HCT116 (cell line): ENCODE measurements around the gene RPL28. TPM values are rescaled to one million over a fixed set of nuclear protein-coding genes. Genes with fewer than 3 reads are reported as not detected.

Experiments
- ATAC-seq: fragments of 200-7000 bp; cut with Tn5 transposase; 2 replicates; pipeline ENCODE4 v1.9.1; 2020; ENCODE audit warnings: mild to moderate bottlenecking, moderate library complexity
- BruUV-seq: library from RNA; stranded (reverse); fragments of 400-500 nt; replicated peaks from 2 replicates; lab custom pipeline; 2021; lab: Mats Ljungman, UMichigan
- CTCF ChIA-PET: fragments of 300-600 bp; sonication (Branson Sonifier 250); formaldehyde crosslinking; loops from one replicate; lab custom pipeline; 2021; ENCODE audit warnings: antibody characterized with exemption; lab: Charles Lee
- POLR2A ChIA-PET: fragments of 300-600, 350-600 bp; sonication (Branson Sonifier 250); formaldehyde crosslinking; loops from one replicate; lab custom pipeline; 2021; ENCODE audit warnings: antibody characterized with exemption; lab: Charles Lee
- RAD21 ChIA-PET, 2 experiments: fragments of 300-600 bp; sonication (Branson Sonifier 250); formaldehyde crosslinking; loops; one replicate each; lab custom pipeline; 2023; ENCODE audit warnings: low total read pairs in 2 of 2; ENCODE audit not compliant: uncharacterized antibody in 2 of 2, unreplicated experiment in 2 of 2, low non-redundant PET in 1 of 2; lab: Charles Lee
- DNase-seq: peaks from one replicate; pipeline ENCODE4 v3.0.0-alpha.2; 2010; ENCODE audit warnings: low read depth, low spot score
- H2AFZ ChIP-seq: fragments of 200-600 bp; shearing (Covaris generic), sonication (generic); 2 replicates; pipeline ENCODE4 v1.6.1; 2017; ENCODE audit warnings: low read depth, mixed run types, mixed read lengths, antibody characterized with exemption, low read length; ENCODE audit not compliant: poor library complexity, severe bottlenecking
- H3K27ac ChIP-seq: 2 replicates; pipeline ENCODE4 v1.5.1; 2012; ENCODE audit warnings: low read depth, low read length
- H3K27me3 ChIP-seq: fragments of 200-600 bp; sonication (generic); 2 replicates; pipeline ENCODE4 v1.6.1; 2016; ENCODE audit warnings: mixed run types, low read length, mixed read lengths; ENCODE audit not compliant: insufficient read depth
- H3K36me3 ChIP-seq, 2 experiments: fragments of 200-500 bp in 1 of 2; fragments of 200-600 bp in 1 of 2; sonication (Bioruptor generic) in 1 of 2; sonication (generic) in 1 of 2; 2 replicates each; pipeline versions ENCODE4 v1.5.1 to v1.6.1; 2014 to 2016; ENCODE audit warnings: low read length in 2 of 2, inconsistent platforms in 1 of 2, mixed read lengths in 1 of 2, mixed run types in 1 of 2; ENCODE audit not compliant: insufficient read depth in 2 of 2, control insufficient read depth in 1 of 2
- H3K4me1 ChIP-seq, 2 experiments: fragments of 200-600 bp in 1 of 2; sonication (generic) in 1 of 2; 2 replicates each; pipeline versions ENCODE4 v1.5.1 to v1.6.1; 2012 to 2017; ENCODE audit warnings: low read length in 2 of 2, inconsistent platforms in 1 of 2, mild to moderate bottlenecking in 1 of 2, mixed read lengths in 1 of 2, mixed run types in 1 of 2, moderate library complexity in 1 of 2; ENCODE audit not compliant: insufficient read depth in 2 of 2, control insufficient read depth in 1 of 2
- H3K4me2 ChIP-seq: fragments of 200-600 bp; sonication (generic); 2 replicates; pipeline ENCODE4 v1.6.1; 2017; ENCODE audit warnings: mixed run types, low read length, mixed read lengths
- H3K4me3 ChIP-seq, 2 experiments: fragments of 200-600 bp in 1 of 2; sonication (generic) in 1 of 2; replicated peaks in 1 of 2; 2 replicates each; pipeline ENCODE4 v1.5.1; 2011 to 2016; ENCODE audit warnings: low read length in 2 of 2, control low read depth in 1 of 2, low read depth in 1 of 2, mild to moderate bottlenecking in 1 of 2, mixed read lengths in 1 of 2, mixed run types in 1 of 2
- H3K79me2 ChIP-seq: fragments of 200-600 bp; sonication (generic); 2 replicates; pipeline ENCODE4 v1.6.1; 2017; ENCODE audit warnings: mild to moderate bottlenecking, mixed run types, low read length, moderate library complexity, mixed read lengths; ENCODE audit not compliant: insufficient read depth
- H3K9ac ChIP-seq: fragments of 200-600 bp; sonication (generic); 2 replicates; pipeline ENCODE4 v1.6.1; 2016; ENCODE audit warnings: low read length, mixed read lengths
- H3K9me2 ChIP-seq: fragments of 200-600 bp; sonication (generic), shearing (Covaris generic); 2 replicates; pipeline ENCODE4 v1.6.1; 2017; ENCODE audit warnings: mixed run types, mild to moderate bottlenecking, moderate library complexity; ENCODE audit not compliant: insufficient read depth
- H3K9me3 ChIP-seq, 2 experiments: fragments of 200-500 bp in 1 of 2; fragments of 200-600 bp in 1 of 2; sonication (Bioruptor generic) in 1 of 2; sonication (generic) in 1 of 2; 2 replicates each; pipeline ENCODE4 v1.6.1; 2014 to 2017; ENCODE audit warnings: low read length in 2 of 2, mixed read lengths in 2 of 2, inconsistent platforms in 1 of 2, low read depth in 1 of 2, mild to moderate bottlenecking in 1 of 2, mixed run types in 1 of 2, moderate library complexity in 1 of 2; ENCODE audit not compliant: control insufficient read depth in 1 of 2, insufficient read depth in 1 of 2
- H4K20me1 ChIP-seq: fragments of 200-600 bp; sonication (generic), shearing (Covaris generic); 2 replicates; pipeline ENCODE4 v1.6.1; 2017; ENCODE audit warnings: mixed run types, mild to moderate bottlenecking, moderate library complexity; ENCODE audit not compliant: insufficient read depth
- CEBPB ChIP-seq: IDR thresholded peaks from 2 replicates; pipeline ENCODE4 v1.6.1; 2012; ENCODE audit warnings: low read depth
- REST ChIP-seq: IDR thresholded peaks from 2 replicates; pipeline ENCODE4 v1.6.1; 2012; ENCODE audit warnings: low read depth
- TCF7L2 ChIP-seq: IDR thresholded peaks from 2 replicates; pipeline ENCODE4 v1.7.0; 2011; ENCODE audit warnings: borderline replicate concordance, inconsistent platforms; ENCODE audit not compliant: insufficient read depth, insufficient read length; ENCODE audit errors: extremely low read depth
- ZNF274 ChIP-seq: fragments of 200-500 bp; sonication (Bioruptor generic); IDR thresholded peaks from 2 replicates; pipeline ENCODE4 v1.6.1; 2014; ENCODE audit warnings: mild to moderate bottlenecking, low read depth, low read length, inconsistent platforms
- intact Hi-C: fragments of 100-400 bp; cut with micrococcal nuclease; formaldehyde crosslinking; loops from 2 replicates; pipeline ENCODE4 v1.10.0; 2022
- total RNA-seq: library from RNA; stranded (reverse); gene quantifications from one replicate; pipeline ENCODE4 v1.2.1, GENCODE V29; 2021; ENCODE audit not compliant: unreplicated experiment

RPL28 gene
- total RNA-seq, 1 experiment from 2014 or later, result 3,050 TPM

DNA sequence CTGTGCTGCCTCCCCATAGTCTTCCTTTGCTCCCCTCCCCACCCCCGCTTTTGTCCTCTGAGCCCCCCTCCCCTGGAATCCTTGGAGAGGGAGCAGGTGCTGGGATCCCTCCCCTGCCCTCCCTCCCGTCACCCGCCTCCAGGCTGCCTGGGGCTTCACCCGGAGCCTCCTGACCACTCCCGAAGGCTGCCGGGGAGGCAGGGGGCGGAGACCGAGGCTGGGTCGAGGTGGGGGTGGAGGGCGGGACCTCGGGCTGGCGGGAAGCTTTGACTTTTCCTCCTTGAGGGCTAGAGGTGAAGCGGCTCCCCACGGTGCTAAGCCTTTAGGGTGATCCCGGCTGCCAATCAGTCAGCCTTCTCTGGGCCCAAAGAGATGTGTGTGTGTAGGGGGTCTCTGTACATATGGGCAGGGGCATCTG, 44.6 kb upstream of the RPL28 start:
- H3K4me2 ChIP-seq, result peak overlapping the region; percentile 98
- no TSS peak for BruUV-seq
- H3K9ac ChIP-seq, result peak overlapping the region; percentile 85
- TF ChIP-seq REST, result no peak
- TF ChIP-seq TCF7L2, result no peak
- no peak for TF ChIP-seq ZNF274
- TF ChIP-seq CEBPB, result no peak
- H2AFZ ChIP-seq, result no peak overlapping the region
- H3K27ac ChIP-seq, result peak overlapping the region; percentile 92; the same call in 1 of the 2 replicates
- H3K36me3 ChIP-seq, result peaks cover 4 to 5% of the 10 kb centered on the region in 2 experiments; a peak in 3 of 4 replicates
- DNase-seq (peak; percentile 21), ATAC-seq (peak; percentile 16; the same call in 1 of the 2 replicates)
- no peaks in the 10 kb centered on the region for H4K20me1 ChIP-seq
- peaks cover 9% of the 10 kb centered on the region; the same call in 1 of the 2 replicates for H3K79me2 ChIP-seq
- intact Hi-C loops, result no loop called here
- POLR2A ChIA-PET, result no interaction called here
- H3K9me2 ChIP-seq, result no peaks in the 10 kb centered on the region
- H3K4me1 ChIP-seq, result peaks cover 17 to 48% of the 10 kb centered on the region in 2 experiments
- peak overlapping the region; percentile 74 to 83 for H3K4me3 ChIP-seq
- no peaks in the 10 kb centered on the region for H3K27me3 ChIP-seq
- CTCF ChIA-PET, result no interaction called here
- RAD21 ChIA-PET, result no interaction called here
- no peaks in the 10 kb centered on the region for H3K9me3 ChIP-seq
